Neuronal stem cell (in vitro differentiated cells): ENCODE results near the gene DPYSL4.

Source experiments
- DNase-seq: peaks from one replicate; pipeline ENCODE4 v3.0.0-alpha.2; 2013; ENCODE audit warnings: low spot score
- H2AFZ ChIP-seq: one replicate; pipeline ENCODE4 v1.6.1; 2013; ENCODE audit warnings: mild to moderate bottlenecking, low read length, inconsistent platforms
- H2AK5ac ChIP-seq: 2 replicates; pipeline ENCODE4 v1.6.1; 2013; ENCODE audit warnings: low read depth, mild to moderate bottlenecking, inconsistent platforms, low read length, moderate library complexity, mixed read lengths
- H2BK120ac ChIP-seq: 2 replicates; pipeline ENCODE4 v1.6.1; 2013; ENCODE audit warnings: low read depth, mild to moderate bottlenecking, inconsistent platforms, low read length, moderate library complexity, mixed read lengths
- H2BK12ac ChIP-seq: one replicate; pipeline ENCODE4 v1.6.1; 2013; ENCODE audit warnings: low read length, inconsistent platforms
- H2BK15ac ChIP-seq: 2 replicates; pipeline ENCODE4 v1.6.1; 2013; ENCODE audit warnings: mild to moderate bottlenecking, low read length, inconsistent platforms, mixed read lengths
- H2BK5ac ChIP-seq: one replicate; pipeline ENCODE4 v1.6.1; 2013; ENCODE audit warnings: inconsistent platforms, mild to moderate bottlenecking, low read length, moderate library complexity
- H3K14ac ChIP-seq: one replicate; pipeline ENCODE4 v1.6.1; 2013; ENCODE audit warnings: low read length, inconsistent platforms
- H3K18ac ChIP-seq: 2 replicates; pipeline ENCODE4 v1.6.1; 2013; ENCODE audit warnings: low read length, inconsistent platforms
- H3K23ac ChIP-seq: 2 replicates; pipeline ENCODE4 v1.6.1; 2013; ENCODE audit warnings: low read depth, mild to moderate bottlenecking, mixed read lengths, low read length, inconsistent platforms; ENCODE audit not compliant: poor library complexity
- H3K27ac ChIP-seq: replicated peaks from 3 replicates; pipeline ENCODE4 v1.5.1; 2013; ENCODE audit warnings: low read length, inconsistent platforms
- H3K27me3 ChIP-seq, 3 experiments: 2 replicates each; pipeline ENCODE4 v1.6.1; 2013; ENCODE audit warnings: low read length in 3 of 3, mild to moderate bottlenecking in 2 of 3, inconsistent platforms in 1 of 3, low read depth in 1 of 3, mixed read lengths in 1 of 3, moderate library complexity in 1 of 3; ENCODE audit not compliant: control insufficient read depth in 3 of 3, insufficient read depth in 3 of 3
- H3K36me3 ChIP-seq, 2 donors: replicated peaks in 1 of 2; 2 replicates each; pipeline ENCODE4 v1.6.1; 2013; ENCODE audit warnings: low read length in 2 of 2; ENCODE audit not compliant: control insufficient read depth in 2 of 2, insufficient read depth in 2 of 2
- H3K4ac ChIP-seq: 2 replicates; pipeline ENCODE4 v1.6.1; 2013; ENCODE audit warnings: inconsistent platforms, mild to moderate bottlenecking, low read length, moderate library complexity
- H3K4me1 ChIP-seq, 2 donors: 1 replicate in 1 of 2; 2 replicates in 1 of 2; pipeline ENCODE4 v1.6.1; 2013; ENCODE audit warnings: low read length in 2 of 2, low read depth in 1 of 2; ENCODE audit not compliant: control insufficient read depth in 2 of 2, insufficient read depth in 1 of 2
- H3K4me2 ChIP-seq: one replicate; pipeline ENCODE4 v1.6.1; 2013; ENCODE audit warnings: mild to moderate bottlenecking, low read length, inconsistent platforms; ENCODE audit not compliant: insufficient read depth, poor library complexity, severe bottlenecking
- H3K4me3 ChIP-seq, 2 donors: 2 replicates each; pipeline ENCODE4 v1.5.1; 2013; ENCODE audit warnings: low read length in 2 of 2, mild to moderate bottlenecking in 2 of 2, inconsistent platforms in 1 of 2, moderate library complexity in 1 of 2
- H3K79me1 ChIP-seq: one replicate; pipeline ENCODE4 v1.6.1; 2013; ENCODE audit warnings: low read depth, mild to moderate bottlenecking, inconsistent platforms, low read length, moderate library complexity
- H3K9ac ChIP-seq: one replicate; pipeline ENCODE4 v1.6.1; 2013; ENCODE audit warnings: mild to moderate bottlenecking, low read depth, low read length, inconsistent platforms; ENCODE audit not compliant: poor library complexity
- H3K9me3 ChIP-seq, 2 donors: replicated peaks in 1 of 2; 2 replicates each; pipeline versions ENCODE3 to v1.6.1; 2013; ENCODE audit warnings: low read length in 2 of 2, mild to moderate bottlenecking in 2 of 2, inconsistent platforms in 1 of 2, low read depth in 1 of 2, mixed read lengths in 1 of 2, moderate library complexity in 1 of 2; ENCODE audit not compliant: control insufficient read depth in 2 of 2, insufficient read depth in 1 of 2
- H4K8ac ChIP-seq: one replicate; pipeline ENCODE4 v1.6.1; 2013; ENCODE audit warnings: low read depth, mild to moderate bottlenecking, inconsistent platforms, low read length, moderate library complexity
- H4K91ac ChIP-seq: one replicate; pipeline ENCODE4 v1.6.1; 2013; ENCODE audit warnings: low read length, low read depth, mild to moderate bottlenecking, inconsistent platforms; ENCODE audit not compliant: poor library complexity
- WGBS, 2 donors: extraction: QIAGEN DNeasy Blood & Tissue Kit; methylation state at CpG; one replicate each; pipeline ENCODE4 v1.1.7; 2013; ENCODE audit warnings: missing lambda C conversion rate in 2 of 2, mixed read lengths in 1 of 2; ENCODE audit not compliant: insufficient read length in 2 of 2, insufficient replicate concordance in 1 of 2; ENCODE audit errors: extremely low coverage in 2 of 2; 5-methylcytosine and 5-hydroxymethylcytosine counted together

DPYSL4 gene

GRCh38 chr10:132236161-132236560, 49.4 kb downstream of the DPYSL4 start:
- Histone ChIP-seq H3K79me1 (peaks cover 8% of the 10 kb centered on the region), H3K9me3 (no peaks in the 10 kb centered on the region), H4K8ac (no peak overlapping the region), H3K23ac (no peak overlapping the region), H3K27me3 (no peaks in the 10 kb centered on the region), H2AFZ (no peak overlapping the region), H3K4me2 (no peak overlapping the region), H3K14ac (no peak overlapping the region), H2BK5ac (peak overlapping the region; percentile 62), H3K4me1 (peaks cover 7 to 19% of the 10 kb centered on the region in 2 donors), H2AK5ac (peak overlapping the region; percentile 91), H3K4me3 (no peak overlapping the region), H3K9ac (peak overlapping the region; percentile 56), H2BK12ac (no peak overlapping the region), H3K27ac (no peak overlapping the region), H3K18ac (peak overlapping the region; percentile 73), H3K4ac (peak overlapping the region; percentile 57), H4K91ac (no peak overlapping the region), H2BK120ac (no peak overlapping the region), H3K36me3 (peaks cover 0 to 3% of the 10 kb centered on the region in 2 donors), H2BK15ac (peak overlapping the region; percentile 77)
- no CpG with 5 or more reads among the region's 21 CpGs for WGBS, 2 donors
- no peak for DNase-seq

GRCh38 chr10:132236881-132237280, 50.1 kb downstream of the DPYSL4 start:
- Histone ChIP-seq H3K4me3 (no peak overlapping the region), H4K8ac (peak overlapping the region; percentile 77), H2AFZ (no peak overlapping the region), H4K91ac (peak overlapping the region; percentile 66), H2AK5ac (peak overlapping the region; percentile 91), H2BK120ac (peak overlapping the region; percentile 0), H3K79me1 (peaks cover 7% of the 10 kb centered on the region), H3K4me1 (peaks cover 7 to 19% of the 10 kb centered on the region in 2 donors), H3K36me3 (peaks cover 0 to 3% of the 10 kb centered on the region in 2 donors), H3K23ac (peak overlapping the region; percentile 86), H3K4ac (no peak overlapping the region), H2BK15ac (peak overlapping the region; percentile 77), H3K9me3 (no peaks in the 10 kb centered on the region), H3K27ac (no peak overlapping the region), H2BK5ac (no peak overlapping the region), H3K27me3 (no peaks in the 10 kb centered on the region), H3K9ac (peak overlapping the region; percentile 17), H3K18ac (peak overlapping the region; percentile 12), H3K14ac (peak overlapping the region; percentile 31), H2BK12ac (peak overlapping the region; percentile 79), H3K4me2 (no peak overlapping the region)
- no peak for DNase-seq
- no CpG with 5 or more reads among the region's 13 CpGs for WGBS, 2 donors

DNA sequence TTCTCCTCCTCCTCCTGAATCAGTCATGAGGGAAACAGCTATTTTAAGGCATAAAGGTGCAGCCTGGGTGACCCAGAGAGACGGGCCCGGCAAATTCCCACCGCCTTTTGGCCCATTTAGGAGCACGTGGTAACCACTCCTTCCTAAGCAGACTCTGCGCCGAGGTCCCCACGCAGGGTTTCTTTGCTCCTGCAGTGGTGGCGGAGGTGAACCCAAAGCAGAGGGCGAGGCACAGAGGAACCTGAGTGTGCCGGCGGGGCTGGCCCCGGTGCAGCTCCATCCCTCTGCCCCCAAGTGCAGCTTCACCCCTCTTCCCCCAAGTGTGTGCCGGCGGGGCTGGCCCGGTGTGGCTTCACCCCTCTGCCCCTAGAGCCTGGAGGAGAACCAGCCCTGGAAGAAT, 50.6 kb downstream of the DPYSL4 start:
- Histone ChIP-seq H2AK5ac (peak overlapping the region; percentile 91), H3K27me3 (no peaks in the 10 kb centered on the region), H4K91ac (no peak overlapping the region), H3K36me3 (peaks cover 0 to 3% of the 10 kb centered on the region in 2 donors), H2BK120ac (no peak overlapping the region), H3K4me1 (peaks cover 7 to 19% of the 10 kb centered on the region in 2 donors), H2AFZ (no peak overlapping the region), H2BK15ac (peak overlapping the region; percentile 69), H3K14ac (peak overlapping the region; percentile 31), H3K27ac (no peak overlapping the region), H4K8ac (no peak overlapping the region), H3K4me3 (no peak overlapping the region), H2BK12ac (peak overlapping the region; percentile 16), H3K4me2 (no peak overlapping the region), H3K18ac (peak overlapping the region; percentile 89), H3K4ac (no peak overlapping the region), H3K9me3 (no peaks in the 10 kb centered on the region), H3K9ac (peak overlapping the region; percentile 72), H3K23ac (no peak overlapping the region), H3K79me1 (peaks cover 6% of the 10 kb centered on the region), H2BK5ac (no peak overlapping the region)
- DNase-seq = no peak
- no CpG with 5 or more reads among the region's 15 CpGs for WGBS, 2 donors

GRCh38 chr10:132237871-132238270, 51.1 kb downstream of the DPYSL4 start:
- H3K36me3 ChIP-seq = peaks cover 0 to 3% of the 10 kb centered on the region in 2 donors
- H2AFZ ChIP-seq = no peak overlapping the region
- H3K4me2 ChIP-seq = no peak overlapping the region
- peak overlapping the region; percentile 89 for H3K18ac ChIP-seq
- H3K4ac ChIP-seq = no peak overlapping the region
- H3K4me1 ChIP-seq = peaks cover 7 to 23% of the 10 kb centered on the region in 2 donors
- H3K9me3 ChIP-seq = no peaks in the 10 kb centered on the region
- no peak overlapping the region for H3K4me3 ChIP-seq
- H4K91ac ChIP-seq = no peak overlapping the region
- peak overlapping the region; percentile 91 for H2AK5ac ChIP-seq
- H4K8ac ChIP-seq = no peak overlapping the region
- H3K27me3 ChIP-seq = no peaks in the 10 kb centered on the region
- H2BK15ac ChIP-seq = peak overlapping the region; percentile 69
- no CpG with 5 or more reads among the region's 9 CpGs for WGBS, 2 donors
- peak overlapping the region; percentile 6 for H3K27ac ChIP-seq
- H3K14ac ChIP-seq = peak overlapping the region; percentile 90
- peak overlapping the region; percentile 72 for H3K9ac ChIP-seq
- H3K23ac ChIP-seq = peak overlapping the region; percentile 65
- no peak overlapping the region for H2BK120ac ChIP-seq
- DNase-seq = no peak
- H3K79me1 ChIP-seq = peaks cover 6% of the 10 kb centered on the region
- H2BK12ac ChIP-seq = peak overlapping the region; percentile 16
- H2BK5ac ChIP-seq = peak overlapping the region; percentile 39
